ENCODE results near the gene SPSB2.
A peak's percentile ranks its signal among the peaks of the same experiment; 100 is the strongest.
"Not testable (repeated sequence)": the region's sequence is repeated elsewhere in the genome, so short reads cannot be mapped to it uniquely, and the experiment has no call there.

The SPSB2 gene

GRCh38 chr12:6870304-6870703, 2.8 kb downstream of the SPSB2 start:
- DNase-seq (ENCODE audit: low read depth, low spot score), result not testable (repeated sequence)

GRCh38 chr12:6869049-6870021, 3.8 kb downstream of the SPSB2 start:
- DNase-seq (ENCODE audit: low read depth, low spot score), result peak; percentile 96

- DNase-seq (ENCODE audit: low read depth, low spot score), result peak; percentile 43
Observed at GRCh38 chr12:6868211-6869048, 4.7 kb downstream of the SPSB2 start.

- peak; percentile 82 for DNase-seq (ENCODE audit: low read depth, low spot score)
Observed at GRCh38 chr12:6867413-6868210, 5.5 kb downstream of the SPSB2 start, which contains the start of gene TPI1. TSS of gene TPI1 (plus strand) at chr12:6867531. CDS start at chr12:6867567, 36 bp downstream.

GRCh38 chr12:6866920-6867412, 6.1 kb downstream of the SPSB2 start:
- DNase-seq (ENCODE audit: low read depth, low spot score), result peak; percentile 51

- DNase-seq (ENCODE audit: low read depth, low spot score), result no peak
Observed at GRCh38 chr12:6866163-6866919, 6.8 kb downstream of the SPSB2 start.

- not testable (repeated sequence) for DNase-seq (ENCODE audit: low read depth, low spot score)
Observed at GRCh38 chr12:6865307-6865706, 7.8 kb downstream of the SPSB2 start.

GRCh38 chr12:6863586-6864321, 9.3 kb downstream of the SPSB2 start:
- no peak for DNase-seq (ENCODE audit: low read depth, low spot score)

GRCh38 chr12:6863033-6863432, 10.1 kb downstream of the SPSB2 start:
- no peak for DNase-seq (ENCODE audit: low read depth, low spot score)

- DNase-seq (ENCODE audit: low read depth, low spot score), result no peak
Observed at GRCh38 chr12:6861391-6861790, 11.7 kb downstream of the SPSB2 start.

- no peak for DNase-seq (ENCODE audit: low read depth, low spot score)
Observed at GRCh38 chr12:6860942-6861341, 12.2 kb downstream of the SPSB2 start.

GRCh38 chr12:6860116-6860515, 13.0 kb downstream of the SPSB2 start:
- DNase-seq (ENCODE audit: low read depth, low spot score), result no peak

- no peak for DNase-seq (ENCODE audit: low read depth, low spot score)
Observed at GRCh38 chr12:6858799-6859198, 14.3 kb downstream of the SPSB2 start.

- no peak for DNase-seq (ENCODE audit: low read depth, low spot score)
Observed at GRCh38 chr12:6855322-6855721, 17.8 kb downstream of the SPSB2 start.

GRCh38 chr12:6854036-6854435, 19.1 kb downstream of the SPSB2 start:
- DNase-seq (ENCODE audit: low read depth, low spot score), result no peak

- no peak for DNase-seq (ENCODE audit: low read depth, low spot score)
Observed at GRCh38 chr12:6853626-6854025, 19.5 kb downstream of the SPSB2 start.

GRCh38 chr12:6852651-6853354, 20.3 kb downstream of the SPSB2 start:
- peak; percentile 55 for DNase-seq (ENCODE audit: low read depth, low spot score)

GRCh38 chr12:6851921-6852650, 21.0 kb downstream of the SPSB2 start, which contains the start of gene USP5:
TSS of gene USP5 (plus strand) at chr12:6852150. CDS start at chr12:6852180, 30 bp downstream.
- DNase-seq (ENCODE audit: low read depth, low spot score), result peak; percentile 99

Measured in ELF-1 (cell line).